Fibroblast of lung (primary cell): ENCODE data around the gene SLC6A17. TPM values are rescaled to one million over a fixed set of nuclear protein-coding genes. Genes with fewer than 3 reads are reported as not detected.

Experiments used
- DNase-seq, 2 donors: peaks; one replicate each; pipeline versions ENCODE4 v3.0.0 to v3.0.0-alpha.2; 2010; ENCODE audit warnings: low read depth in 2 of 2
- H2AFZ ChIP-seq: 2 replicates; pipeline ENCODE4 v1.5.1; 2012; ENCODE audit warnings: low read length, control low read depth, inconsistent platforms
- H3K27ac ChIP-seq: 2 replicates; pipeline ENCODE4 v1.5.1; 2011; ENCODE audit warnings: low read length, control low read depth; ENCODE audit not compliant: insufficient read depth
- H3K27me3 ChIP-seq: 2 replicates; pipeline ENCODE4 v1.5.1; 2011; ENCODE audit warnings: mild to moderate bottlenecking, low read length; ENCODE audit not compliant: control insufficient read depth, insufficient read depth
- H3K36me3 ChIP-seq: 2 replicates; pipeline ENCODE4 v1.5.1; 2011; ENCODE audit warnings: low read length; ENCODE audit not compliant: control insufficient read depth, insufficient read depth
- H3K4me1 ChIP-seq: 2 replicates; pipeline ENCODE4 v1.5.1; 2011; ENCODE audit warnings: low read length; ENCODE audit not compliant: control insufficient read depth, insufficient read depth; ENCODE audit errors: extremely low read depth
- H3K4me2 ChIP-seq: 2 replicates; pipeline ENCODE4 v1.5.1; 2011; ENCODE audit warnings: low read length, control low read depth; ENCODE audit not compliant: insufficient read depth; ENCODE audit errors: extremely low read depth
- H3K4me3 ChIP-seq, 4 experiments: fragments of 200-600 bp in 1 of 4; sonication (generic) in 1 of 4; replicated peaks in 1 of 4; 2 replicates each; pipeline ENCODE4 v1.5.1; 2011 to 2016; ENCODE audit warnings: low read length in 4 of 4, low read depth in 3 of 4, mild to moderate bottlenecking in 3 of 4, control low read depth in 2 of 4, inconsistent platforms in 1 of 4, mixed read lengths in 1 of 4; ENCODE audit not compliant: insufficient read depth in 1 of 4; ENCODE audit errors: control extremely low read depth in 1 of 4
- H3K79me2 ChIP-seq: 2 replicates; pipeline ENCODE4 v1.5.1; 2012; ENCODE audit warnings: mild to moderate bottlenecking, low read length, inconsistent platforms; ENCODE audit not compliant: control insufficient read depth, insufficient read depth
- H3K9ac ChIP-seq: 2 replicates; pipeline ENCODE4 v1.5.1; 2011; ENCODE audit warnings: mild to moderate bottlenecking, low read length, control low read depth; ENCODE audit not compliant: insufficient read depth
- H3K9me3 ChIP-seq: 2 replicates; pipeline ENCODE4 v1.5.1; 2012; ENCODE audit warnings: low read depth, low read length; ENCODE audit not compliant: control insufficient read depth, insufficient read depth
- H4K20me1 ChIP-seq: 2 replicates; pipeline ENCODE4 v1.5.1; 2011; ENCODE audit warnings: low read length; ENCODE audit not compliant: control insufficient read depth, insufficient read depth; ENCODE audit errors: extremely low read depth
- CTCF ChIP-seq, 2 donors: IDR thresholded peaks in 1 of 2; conservative IDR thresholded peaks in 1 of 2; 1 replicate in 1 of 2; 2 replicates in 1 of 2; pipeline ENCODE4 v1.5.1; 2011 to 2012; ENCODE audit warnings: low read length in 2 of 2, control low read depth in 1 of 2, inconsistent platforms in 1 of 2, low read depth in 1 of 2, mild to moderate bottlenecking in 1 of 2
- EZH2 ChIP-seq: IDR thresholded peaks from 2 replicates; pipeline ENCODE4 v1.5.1; 2012; ENCODE audit warnings: low read length, control low read depth, mild to moderate bottlenecking; ENCODE audit errors: missing control alignments
- polyA plus RNA-seq, 2 donors: library from polyadenylated mRNA; depleted of rRNA in 1 of 2; stranded (reverse) in 1 of 2; unstranded in 1 of 2; fragments of >200 nt; gene quantifications; 2 replicates each; pipeline ENCODE4 v1.2.1, GENCODE V29; 2011 to 2012; ENCODE audit warnings: missing spikeins in 1 of 2
- total RNA-seq: library from RNA; depleted of rRNA; stranded (reverse); fragments of >200 nt; gene quantifications from 2 replicates; pipeline ENCODE4 v1.2.1, GENCODE V29; 2014

Gene SLC6A17
- total and polyA plus RNA-seq, 2 donors (not counting 1 experiment from before 2014, with no cell fraction given): under 0.01 to 0.14 TPM

GRCh38 chr1:110242062-110242461, 91.8 kb downstream of the SLC6A17 start:
- Histone ChIP-seq H3K4me3 (no peak overlapping the region), H3K27ac (no peak overlapping the region), H4K20me1 (no peaks in the 10 kb centered on the region), H3K4me1 (peaks cover 2% of the 10 kb centered on the region), H3K4me2 (no peak overlapping the region), H2AFZ (no peak overlapping the region), H3K9me3 (no peaks in the 10 kb centered on the region), H3K27me3 (peaks cover 2% of the 10 kb centered on the region), H3K79me2 (no peaks in the 10 kb centered on the region), H3K36me3 (no peaks in the 10 kb centered on the region), H3K9ac (no peak overlapping the region)
- TF ChIP-seq CTCF (conservative IDR thresholded peaks at IDR 0.05 in 1 of 2, IDR thresholded peaks at IDR 0.05 in 1 of 2; ENCODE audit: low read depth in 1 of 2, low read length in 2 of 2) (no peak), EZH2 (no peak)
- no peak for DNase-seq

- Histone ChIP-seq H3K9me3 (no peaks in the 10 kb centered on the region), H3K27me3 (peaks cover 2% of the 10 kb centered on the region), H3K4me3 (no peak overlapping the region), H2AFZ (no peak overlapping the region), H3K36me3 (no peaks in the 10 kb centered on the region), H4K20me1 (no peaks in the 10 kb centered on the region), H3K4me1 (peaks cover 2% of the 10 kb centered on the region), H3K4me2 (no peak overlapping the region), H3K9ac (no peak overlapping the region), H3K27ac (no peak overlapping the region), H3K79me2 (no peaks in the 10 kb centered on the region)
- TF ChIP-seq CTCF (conservative IDR thresholded peaks at IDR 0.05 in 1 of 2, IDR thresholded peaks at IDR 0.05 in 1 of 2; ENCODE audit: low read depth in 1 of 2, low read length in 2 of 2): no peak
- no peak for TF ChIP-seq EZH2
- DNase-seq: no peak
These were observed 92.4 kb downstream of the SLC6A17 start for GRCh38 chr1:110242731-110243130.

- no peak for DNase-seq
- H3K4me3 ChIP-seq: no peak overlapping the region
- no peak for TF ChIP-seq CTCF (conservative IDR thresholded peaks at IDR 0.05 in 1 of 2, IDR thresholded peaks at IDR 0.05 in 1 of 2; ENCODE audit: low read depth in 1 of 2, low read length in 2 of 2)
- TF ChIP-seq EZH2: no peak
- H3K4me2 ChIP-seq: no peak overlapping the region
- H3K9ac ChIP-seq: no peak overlapping the region
- H4K20me1 ChIP-seq: no peaks in the 10 kb centered on the region
- H3K79me2 ChIP-seq: no peaks in the 10 kb centered on the region
- no peaks in the 10 kb centered on the region for H3K36me3 ChIP-seq
- no peak overlapping the region for H3K27ac ChIP-seq
- no peak overlapping the region for H2AFZ ChIP-seq
- H3K4me1 ChIP-seq: peaks cover 2% of the 10 kb centered on the region
- peaks cover 2% of the 10 kb centered on the region for H3K27me3 ChIP-seq
- no peaks in the 10 kb centered on the region for H3K9me3 ChIP-seq
These were observed 92.9 kb downstream of the SLC6A17 start for GRCh38 chr1:110243146-110243545.
